ENCODE results near the gene PDE8B.

DNA sequence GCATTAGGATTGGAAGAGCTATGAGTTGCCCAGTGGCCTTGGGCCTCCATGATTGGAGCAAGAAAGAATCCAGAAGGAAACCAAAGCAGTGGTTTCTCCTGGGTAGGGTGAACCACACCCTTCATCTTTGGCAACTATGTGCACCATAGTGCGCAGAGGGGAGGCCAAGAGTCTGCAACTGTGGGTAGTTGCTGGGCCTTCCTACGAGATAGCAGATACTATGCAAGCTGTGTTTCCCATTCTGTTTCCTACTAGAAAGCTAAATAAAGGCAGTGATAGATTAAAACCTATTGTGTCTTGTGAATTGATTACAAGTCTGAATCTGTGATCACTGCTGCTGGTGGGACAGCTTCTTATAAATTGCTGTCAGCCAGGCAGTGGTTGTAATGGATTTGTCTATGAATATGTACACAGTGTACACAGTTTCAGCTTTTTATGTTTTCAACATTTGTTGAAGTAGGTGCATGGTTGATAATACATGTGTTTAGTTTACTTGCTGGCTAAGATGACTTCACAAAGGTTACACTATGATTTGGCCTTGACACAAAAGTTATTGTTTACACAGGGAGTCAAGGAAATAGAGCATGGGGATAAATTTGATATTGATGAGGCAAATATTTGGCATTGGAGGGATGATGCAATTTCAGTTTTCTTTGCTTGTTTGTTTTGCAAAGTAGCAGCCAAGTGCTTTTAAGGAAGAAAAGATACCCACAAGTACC lies 23.7 kb upstream of the PDE8B start:
- TF ChIP-seq, protein P1, sequence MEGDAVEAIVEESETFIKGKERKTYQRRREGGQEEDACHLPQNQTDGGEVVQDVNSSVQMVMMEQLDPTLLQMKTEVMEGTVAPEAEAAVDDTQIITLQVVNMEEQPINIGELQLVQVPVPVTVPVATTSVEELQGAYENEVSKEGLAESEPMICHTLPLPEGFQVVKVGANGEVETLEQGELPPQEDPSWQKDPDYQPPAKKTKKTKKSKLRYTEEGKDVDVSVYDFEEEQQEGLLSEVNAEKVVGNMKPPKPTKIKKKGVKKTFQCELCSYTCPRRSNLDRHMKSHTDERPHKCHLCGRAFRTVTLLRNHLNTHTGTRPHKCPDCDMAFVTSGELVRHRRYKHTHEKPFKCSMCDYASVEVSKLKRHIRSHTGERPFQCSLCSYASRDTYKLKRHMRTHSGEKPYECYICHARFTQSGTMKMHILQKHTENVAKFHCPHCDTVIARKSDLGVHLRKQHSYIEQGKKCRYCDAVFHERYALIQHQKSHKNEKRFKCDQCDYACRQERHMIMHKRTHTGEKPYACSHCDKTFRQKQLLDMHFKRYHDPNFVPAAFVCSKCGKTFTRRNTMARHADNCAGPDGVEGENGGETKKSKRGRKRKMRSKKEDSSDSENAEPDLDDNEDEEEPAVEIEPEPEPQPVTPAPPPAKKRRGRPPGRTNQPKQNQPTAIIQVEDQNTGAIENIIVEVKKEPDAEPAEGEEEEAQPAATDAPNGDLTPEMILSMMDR (IDR thresholded peaks at IDR 0.05; ENCODE audit: low read depth, low read length): no peak
- TF ChIP-seq EZH2phosphoT487 (IDR thresholded peaks at IDR 0.05; ENCODE audit: low read depth): no peak
